HPDE6-E6E7 (cell line): ENCODE data around the gene TGFBR3L.

Source experiments
- DNase-seq: peaks from one replicate; pipeline ENCODE4 v3.0.0; 2011; ENCODE audit warnings: missing footprints; ENCODE audit errors: extremely low spot score

TGFBR3L gene

DNA sequence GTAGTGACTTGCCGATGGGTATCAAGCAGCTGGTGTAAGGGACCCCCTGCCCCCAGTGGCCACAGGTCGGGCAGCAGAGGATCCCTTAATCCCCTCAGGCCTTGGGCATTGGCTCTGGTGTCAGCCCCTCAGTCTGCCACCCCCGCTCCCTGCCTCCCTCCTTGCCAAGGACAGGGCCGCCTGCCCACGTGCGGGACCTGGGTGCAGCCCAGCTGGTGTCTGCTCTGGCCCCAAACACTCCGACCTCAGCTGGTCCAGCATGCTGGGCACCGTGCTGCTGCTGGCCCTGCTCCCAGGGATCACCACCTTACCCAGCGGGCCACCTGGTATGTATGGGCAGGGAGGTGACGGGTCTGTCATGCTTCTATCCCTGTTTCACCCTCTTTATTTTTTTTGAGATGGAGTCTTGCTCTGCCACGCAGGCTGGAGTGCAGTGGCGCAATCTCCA lies at the start of gene TGFBR3L:
Gene TGFBR3L (plus strand): TSS at position 233 of the 448 bp plus-strand sequence.
- DNase-seq = no peak

DNA sequence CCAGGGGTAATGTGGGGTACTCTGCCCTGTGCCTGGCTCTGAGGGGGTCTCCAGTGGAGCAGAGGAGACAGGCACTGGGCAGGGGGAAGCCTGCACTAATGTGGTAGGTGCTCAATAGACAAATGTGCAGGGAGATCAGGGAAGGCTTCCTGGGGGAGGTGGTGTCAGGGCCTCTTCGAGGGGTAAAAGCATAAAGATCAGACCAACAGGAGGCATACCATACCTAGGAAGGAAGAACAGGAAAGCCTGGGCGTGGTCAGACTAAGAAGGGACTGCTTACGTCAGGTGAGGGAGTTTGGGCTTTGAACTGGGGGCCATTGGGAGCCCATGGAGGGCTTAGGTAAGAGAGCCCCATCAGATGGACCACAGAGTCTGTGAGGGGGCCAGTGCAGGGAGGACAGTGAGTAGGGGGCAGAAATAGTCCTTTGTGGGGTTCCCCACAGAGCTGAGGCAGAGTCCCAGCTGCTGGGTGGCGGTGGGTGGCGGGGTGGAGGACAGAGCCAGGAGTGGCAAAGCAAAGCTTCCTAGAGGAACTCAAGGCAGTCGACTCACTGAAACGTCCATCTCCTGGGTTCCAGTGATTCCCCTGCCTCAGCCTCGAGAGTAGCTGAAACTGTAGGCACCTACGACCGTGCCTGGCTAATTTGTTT lies 49.2 kb upstream of the TGFBR3L start:
- no peak for DNase-seq

DNA sequence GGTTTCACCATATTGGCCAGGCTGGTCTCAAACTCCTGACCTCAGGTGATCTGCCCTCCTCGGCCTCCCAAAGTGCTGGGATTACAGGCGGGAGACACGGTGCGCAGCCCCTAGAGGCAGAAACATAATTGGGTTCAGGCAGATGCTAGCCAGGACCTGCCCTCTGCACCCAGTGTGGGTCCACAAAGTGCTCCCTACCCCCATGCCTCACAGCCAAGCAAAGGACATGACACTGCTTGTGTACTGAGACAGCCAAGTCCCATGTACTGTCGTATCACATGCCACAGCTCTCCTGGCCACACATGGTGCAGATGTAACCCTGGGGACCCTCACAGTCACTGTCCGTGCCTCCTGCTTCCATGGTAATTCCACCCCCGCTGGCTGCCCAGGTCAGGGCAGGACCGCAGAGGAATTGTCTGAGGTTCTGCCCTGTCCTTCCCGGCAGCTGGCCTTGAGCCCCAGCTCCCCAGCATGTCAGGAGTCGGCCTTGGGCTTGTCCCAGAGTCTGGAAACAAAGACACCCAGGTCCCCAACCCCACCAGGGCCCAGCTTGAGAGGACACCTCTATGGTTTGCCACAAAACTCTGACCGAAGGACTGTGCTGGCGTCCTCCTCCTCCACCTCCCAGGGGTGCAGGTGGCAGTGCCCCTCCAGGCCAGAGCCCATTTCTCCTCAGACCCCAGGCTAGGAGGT lies 48.1 kb upstream of the TGFBR3L start:
- DNase-seq = no peak

DNA sequence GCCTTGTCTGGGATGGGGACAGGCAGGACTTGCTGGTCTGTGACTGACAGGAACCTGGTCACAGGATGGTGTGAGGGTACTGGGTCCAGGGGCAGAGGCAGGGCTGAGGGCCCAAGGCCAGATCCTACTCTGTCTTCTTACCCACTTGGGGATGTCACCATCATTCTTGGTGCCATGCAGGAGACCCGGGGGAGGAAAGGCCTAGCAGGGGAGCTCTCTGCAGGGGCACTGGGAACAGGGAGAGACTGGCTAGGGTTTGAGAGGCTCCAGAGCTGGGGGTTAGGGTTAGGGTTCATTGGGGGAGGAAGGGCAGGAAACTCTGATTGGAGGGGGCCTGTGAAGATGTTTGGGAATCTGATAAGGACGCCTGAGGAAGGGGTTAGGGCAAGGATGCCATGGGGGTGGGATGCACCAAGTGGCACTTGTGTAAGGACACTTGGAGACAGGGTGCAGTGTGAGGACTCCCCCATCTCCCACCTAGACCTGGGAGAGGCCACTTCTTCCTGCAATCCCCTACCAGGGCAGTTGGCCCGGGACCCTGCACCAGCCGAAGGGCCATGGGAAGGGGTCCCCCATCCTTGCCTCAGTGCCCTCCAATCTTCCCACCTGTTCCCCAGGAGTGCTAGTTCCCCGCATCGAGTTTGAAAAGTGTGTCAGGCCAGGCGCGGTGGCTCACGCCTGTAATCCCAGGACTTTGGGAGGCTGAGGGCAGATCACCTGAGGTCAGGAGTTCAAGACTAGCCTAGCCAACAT lies 47.4 kb upstream of the TGFBR3L start:
- no peak for DNase-seq

DNA sequence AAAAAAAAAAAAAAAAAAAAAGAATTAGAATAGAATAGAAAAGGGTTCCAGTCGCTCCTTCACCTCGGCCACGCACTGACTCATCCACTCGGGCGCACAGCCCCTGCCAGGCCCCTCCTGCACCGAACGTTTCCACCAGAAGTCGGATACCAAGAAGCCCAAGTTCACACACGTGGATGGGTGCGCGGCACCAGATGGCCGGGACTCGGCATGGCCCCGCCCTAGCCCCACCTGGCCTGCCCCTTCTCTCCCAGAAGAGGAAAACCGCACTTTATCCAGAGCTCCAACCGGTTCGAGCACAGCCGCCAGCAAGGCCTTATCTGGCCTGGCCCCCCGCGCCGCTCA lies 46.3 kb upstream of the TGFBR3L start:
- DNase-seq = no peak

DNA sequence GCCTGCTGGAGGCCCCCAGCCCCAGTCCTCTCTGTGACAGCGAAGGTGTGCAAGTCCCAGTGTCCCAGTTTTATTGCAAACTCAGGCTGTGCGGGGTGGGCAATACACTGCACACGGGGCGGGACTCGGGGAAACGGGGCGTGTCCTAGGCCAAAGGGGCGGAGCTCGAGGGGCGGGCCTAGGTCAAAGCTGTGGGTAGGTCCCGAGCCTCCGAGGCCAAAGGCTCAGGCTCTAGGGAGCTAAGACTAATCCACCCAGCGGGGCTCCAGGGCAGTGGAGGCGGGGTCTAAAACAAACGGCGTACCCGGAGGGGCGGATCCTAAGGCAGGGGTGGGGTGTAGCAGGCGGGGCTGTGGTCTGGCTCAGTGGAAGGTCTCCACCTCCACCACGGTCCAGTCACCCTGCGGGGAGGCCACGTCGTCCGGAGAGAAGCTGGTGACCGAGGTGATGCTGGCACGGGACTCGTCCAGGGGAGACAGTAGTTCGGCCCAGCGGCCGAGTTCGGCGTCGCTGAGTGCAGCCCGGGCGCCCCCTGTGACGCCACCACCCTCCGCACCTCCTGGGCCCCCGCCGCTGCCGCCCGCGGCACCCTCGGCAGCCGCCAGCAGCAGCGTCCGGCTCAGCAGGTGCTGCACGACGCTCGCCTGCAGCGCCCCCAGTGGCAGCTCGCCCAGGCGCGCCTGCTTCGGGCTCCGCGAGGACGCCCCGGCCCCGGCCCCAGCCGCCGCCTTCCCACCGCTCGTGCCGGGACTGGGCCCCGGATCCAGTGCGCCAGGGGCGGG lies 45.8 kb upstream of the TGFBR3L start:
- peak; percentile 81 for DNase-seq

DNA sequence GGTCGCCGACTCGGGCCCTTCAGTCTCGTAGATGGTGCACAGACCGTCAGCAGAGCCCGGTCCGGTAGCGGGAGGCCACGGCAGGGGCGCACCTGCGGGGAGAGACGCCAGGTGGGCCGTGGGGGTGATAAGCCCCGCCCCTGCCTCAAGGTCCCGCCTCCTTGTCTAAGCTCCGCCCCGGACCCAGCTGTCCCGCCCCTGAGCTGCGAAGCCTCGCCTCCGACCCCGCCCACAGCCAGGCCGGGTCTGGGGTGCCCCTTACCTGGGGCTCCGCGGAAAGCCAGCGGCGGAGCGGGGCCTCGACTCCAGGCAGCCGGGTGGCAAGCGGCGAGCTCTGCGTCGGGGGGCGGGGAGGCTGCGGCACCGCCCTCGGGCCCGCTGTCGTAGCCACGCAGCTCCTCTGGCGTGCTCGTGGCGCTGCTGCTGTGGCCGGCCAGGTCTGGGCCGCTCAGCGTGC lies 45.1 kb upstream of the TGFBR3L start:
- no peak for DNase-seq

DNA sequence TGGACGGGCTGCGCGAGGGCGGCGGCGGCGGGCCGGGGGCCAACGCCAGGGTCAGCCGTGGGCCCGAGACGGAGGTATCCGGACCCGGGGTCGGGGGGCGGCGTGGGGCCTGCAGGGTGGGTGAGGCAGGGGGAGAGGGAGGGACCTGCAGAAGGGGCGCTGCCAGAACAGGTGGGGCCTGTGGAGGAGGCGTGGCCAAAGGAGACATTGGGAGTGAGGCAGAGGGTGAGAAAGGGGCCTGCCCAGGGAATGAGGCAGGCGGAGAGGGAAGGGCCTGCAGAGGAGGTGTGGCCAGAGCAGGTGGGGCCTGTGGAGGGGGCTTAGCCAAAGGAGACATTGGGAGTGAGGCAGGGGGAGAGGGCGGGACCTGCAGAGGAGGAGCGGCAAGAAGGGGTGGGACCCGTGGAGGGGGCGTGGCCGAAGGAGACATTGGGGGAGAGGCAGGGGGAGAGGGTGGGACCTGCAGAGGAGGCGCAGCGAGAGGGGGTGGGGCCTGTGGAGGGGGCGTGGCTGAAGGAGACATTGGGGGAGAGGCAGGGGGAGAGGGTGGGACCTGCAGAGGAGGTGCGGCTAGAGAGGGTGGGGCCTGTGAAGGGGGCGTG lies 44.6 kb upstream of the TGFBR3L start:
- DNase-seq = no peak

DNA sequence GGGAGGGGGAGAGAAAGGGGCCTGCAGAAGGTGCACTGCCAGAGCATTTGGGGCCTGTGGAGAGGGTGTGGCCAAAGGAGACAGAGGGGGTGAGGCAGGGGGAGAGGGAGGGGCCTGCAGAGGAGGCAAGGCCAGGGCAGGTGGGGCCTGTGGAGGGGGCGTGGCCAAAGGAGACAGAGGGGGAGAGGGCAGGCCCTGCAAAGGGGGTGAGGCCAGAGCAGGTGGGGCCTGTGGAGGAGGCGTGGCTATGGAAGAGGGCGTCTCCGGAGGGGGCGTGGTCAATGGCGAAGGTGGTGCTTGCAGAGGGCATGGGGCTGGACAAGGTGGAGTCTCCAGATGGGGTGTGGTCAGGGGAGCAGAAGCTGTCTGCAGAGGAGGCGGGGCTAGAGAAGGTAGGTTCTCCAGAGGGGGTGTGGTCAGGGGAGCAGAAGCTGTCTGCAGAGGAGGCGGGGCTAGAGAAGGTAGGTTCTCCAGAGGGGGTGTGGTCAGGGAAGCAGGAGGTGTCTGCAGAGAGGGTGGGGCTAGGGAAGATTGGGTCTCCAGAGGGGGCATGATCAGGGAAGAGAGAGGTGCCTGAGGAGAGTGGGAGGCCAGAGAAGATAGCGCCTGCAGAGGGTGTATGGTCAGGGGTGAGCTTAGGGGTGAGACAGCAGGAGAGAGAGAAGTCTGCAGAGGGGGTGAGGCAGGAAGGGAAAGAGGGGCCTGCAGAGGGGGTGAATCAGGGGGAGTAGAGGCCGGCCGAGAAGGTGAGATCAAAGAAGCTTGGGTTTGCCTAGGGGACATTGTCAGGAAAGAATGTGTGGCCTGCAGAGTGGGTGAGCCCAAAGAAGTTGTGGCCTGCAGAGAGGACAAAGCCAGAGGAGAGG lies 43.8 kb upstream of the TGFBR3L start:
- no peak for DNase-seq

DNA sequence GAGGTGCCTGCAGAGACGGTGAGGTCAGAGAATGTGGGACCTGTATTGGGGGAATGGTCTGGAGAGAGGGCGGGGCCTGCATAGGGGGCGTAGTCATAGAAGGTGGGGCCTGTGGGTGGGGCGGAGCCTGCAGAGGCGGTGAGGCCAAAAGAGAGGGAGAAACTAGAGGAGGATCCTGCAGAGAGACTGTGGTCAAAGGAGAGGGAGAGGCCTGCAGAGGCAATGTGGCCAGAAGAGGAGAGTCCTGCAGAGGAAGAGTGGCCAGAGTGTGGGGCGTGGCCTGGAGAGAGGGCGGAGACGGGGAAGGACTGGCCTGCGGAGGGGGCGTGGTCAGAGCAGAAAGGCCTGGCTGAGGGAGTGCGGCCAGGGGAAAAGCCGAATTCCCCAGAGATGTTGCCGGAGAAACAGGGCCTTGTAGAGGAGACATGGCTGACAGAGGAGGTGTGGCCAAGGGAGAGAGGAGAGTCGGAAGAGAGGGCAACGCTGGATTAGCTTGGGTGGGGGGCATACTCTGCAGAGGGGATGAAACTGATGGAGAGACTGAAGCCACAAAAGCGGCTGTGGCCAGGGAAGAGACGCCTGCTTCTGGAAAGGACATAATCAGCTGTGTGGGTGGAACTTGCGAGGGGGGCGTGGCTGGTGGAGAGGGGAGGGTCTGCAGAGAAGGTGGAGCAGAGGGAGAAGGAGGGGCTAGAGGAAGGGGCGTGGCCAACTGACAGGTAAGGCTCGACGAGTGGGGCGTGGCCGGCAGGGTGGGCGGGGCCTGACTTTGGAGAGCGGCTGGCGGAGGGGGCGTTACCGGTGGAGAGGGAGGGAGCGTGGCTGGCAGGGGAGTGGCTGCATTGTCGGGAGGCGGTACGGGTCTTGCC lies 43.0 kb upstream of the TGFBR3L start:
- peak; percentile 71 for DNase-seq

DNA sequence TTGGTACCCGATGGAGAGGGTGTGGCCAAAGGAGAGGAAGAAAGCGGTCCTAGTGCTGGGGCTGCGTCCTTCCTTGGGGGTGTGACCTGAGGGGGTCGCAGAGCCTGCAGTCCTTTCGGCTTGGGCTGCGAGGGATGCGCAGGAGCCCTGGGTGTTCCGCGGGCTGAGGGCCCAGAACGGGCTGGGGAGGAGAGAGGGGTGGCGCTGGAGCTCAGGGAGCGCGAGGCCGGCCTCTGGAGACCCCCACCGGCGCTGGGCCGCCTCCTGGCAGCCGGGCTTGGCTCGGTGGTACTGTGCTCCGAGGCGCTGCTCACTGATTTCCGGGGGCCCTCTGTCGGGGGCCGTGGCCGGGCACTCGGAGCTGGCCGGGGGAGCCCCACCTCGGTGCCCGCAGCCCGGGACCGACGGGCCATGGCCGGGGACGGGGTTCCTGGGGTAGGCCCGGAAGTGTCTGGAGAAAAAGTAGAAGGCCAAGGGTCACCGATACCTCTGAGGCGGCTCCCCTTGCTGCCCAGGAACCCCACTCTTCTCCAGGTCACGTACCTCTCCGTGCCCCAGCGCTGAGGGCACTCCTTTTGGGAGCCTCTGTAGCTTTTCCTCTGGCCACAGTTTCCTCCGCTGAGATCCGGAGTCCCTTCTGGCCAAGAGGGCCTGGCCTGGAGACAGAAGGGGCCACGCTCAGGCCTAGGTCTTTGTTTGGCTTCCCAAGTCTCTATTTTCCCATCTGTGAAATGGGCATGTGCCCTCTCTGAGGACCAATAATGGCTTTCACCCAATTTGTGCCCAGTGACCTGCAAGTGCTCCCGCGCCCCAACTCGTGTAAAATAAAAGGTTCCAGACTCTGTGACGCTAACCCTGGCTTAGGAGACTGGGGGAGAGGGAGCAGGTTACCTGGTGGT lies 42.1 kb upstream of the TGFBR3L start:
- DNase-seq = no peak

DNA sequence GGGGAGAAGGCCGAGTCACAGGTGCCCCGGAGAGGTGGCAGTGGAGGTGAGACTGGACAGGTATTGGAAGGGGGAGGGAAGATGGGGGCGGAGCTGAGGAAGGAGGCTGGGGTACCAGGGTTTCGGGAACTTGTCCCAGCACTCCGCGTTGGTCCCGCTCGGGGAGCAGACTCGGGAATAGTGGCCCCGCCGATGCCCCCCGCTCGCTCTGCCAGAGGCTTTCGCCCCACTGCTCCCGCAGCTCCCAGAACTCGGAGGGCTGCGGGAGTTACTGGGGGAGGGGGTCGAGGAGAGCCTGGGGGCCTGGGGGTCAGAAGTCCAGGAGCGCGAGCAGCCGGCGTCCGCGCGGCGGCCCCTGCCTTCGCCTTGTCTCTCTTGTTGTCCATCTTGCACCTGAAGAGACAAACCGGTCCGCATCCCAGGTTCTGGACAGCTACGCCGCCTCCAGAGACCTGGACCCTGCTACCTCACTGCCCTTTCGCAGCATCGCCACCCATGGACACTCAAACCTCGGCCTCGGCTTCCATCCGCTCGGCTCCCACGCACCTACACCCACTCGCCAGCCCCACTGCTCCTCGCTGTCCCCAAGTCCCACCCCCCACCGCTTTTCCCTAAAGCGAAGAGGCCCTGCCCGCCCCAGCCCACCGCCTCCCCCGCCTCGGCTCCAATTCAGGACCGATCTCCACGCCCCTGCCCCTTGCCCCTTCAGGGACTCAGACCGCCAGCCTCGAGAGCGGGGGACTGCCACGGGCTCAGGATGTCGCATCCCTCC lies 41.1 kb upstream of the TGFBR3L start:
- DNase-seq = no peak

DNA sequence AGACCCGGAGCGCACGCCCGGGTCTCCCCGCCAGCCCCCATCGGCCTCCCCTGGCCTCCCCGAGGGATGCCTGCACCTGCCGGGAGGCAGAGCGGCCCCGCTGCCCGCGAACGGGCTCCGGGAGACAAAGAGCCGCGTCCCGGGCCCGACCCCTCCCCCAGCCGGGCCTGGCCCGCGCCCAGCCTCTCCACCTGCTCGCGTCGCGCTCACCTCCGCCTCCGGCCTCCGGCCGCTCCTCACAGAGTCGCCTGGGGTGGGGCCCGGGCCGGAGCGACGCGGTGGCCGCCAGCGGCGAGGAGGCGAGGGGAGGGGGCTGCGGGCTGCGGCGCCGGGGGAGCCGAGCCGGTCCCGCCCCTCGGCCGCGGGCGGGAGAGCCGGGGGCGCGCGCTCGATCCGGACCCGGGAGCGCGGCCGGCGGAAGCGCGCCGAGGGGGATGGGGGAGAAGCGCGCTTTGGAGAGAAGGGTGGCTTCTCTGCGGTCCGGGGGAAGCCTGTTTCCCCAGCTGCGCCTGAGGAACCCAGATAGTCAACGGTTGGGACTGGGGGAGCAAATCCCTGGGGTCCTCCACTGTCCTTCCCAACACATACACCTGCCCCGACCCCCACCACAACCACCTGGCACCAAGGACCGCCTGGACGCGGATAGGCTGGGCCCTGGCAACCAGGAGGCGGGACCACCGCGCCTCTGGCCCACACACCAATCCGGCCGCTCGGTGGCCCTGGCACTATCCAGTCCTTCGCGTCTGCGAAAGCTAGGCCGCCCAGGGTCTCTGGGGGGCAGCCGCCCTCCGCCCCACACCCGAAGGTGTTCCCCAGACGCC lies 40.3 kb upstream of the TGFBR3L start, which contains the start of gene PRR36:
Gene PRR36 (minus strand): TSS at position 315 of the 821 bp plus-strand sequence. CDS start 701 bp downstream, outside the sequence.
- DNase-seq = no peak

DNA sequence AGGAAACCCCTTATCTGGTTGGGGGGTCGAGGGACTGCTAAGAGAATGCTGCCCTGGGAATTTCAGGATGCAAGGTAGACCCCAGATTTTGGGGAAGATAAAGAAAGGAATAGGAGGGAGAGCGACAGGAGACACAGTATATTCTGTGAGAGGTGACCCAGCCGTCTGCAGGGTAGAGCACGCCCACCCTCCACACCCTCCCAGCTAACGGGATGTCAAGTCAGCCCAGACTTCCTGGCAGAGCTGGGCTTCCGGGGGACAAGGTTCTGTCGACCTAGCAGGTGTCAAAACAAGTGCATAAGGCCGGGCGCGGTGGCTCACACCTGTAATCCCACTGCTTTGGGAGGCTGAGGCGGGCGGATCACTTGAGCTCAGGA lies 39.7 kb upstream of the TGFBR3L start:
- no peak for DNase-seq

DNA sequence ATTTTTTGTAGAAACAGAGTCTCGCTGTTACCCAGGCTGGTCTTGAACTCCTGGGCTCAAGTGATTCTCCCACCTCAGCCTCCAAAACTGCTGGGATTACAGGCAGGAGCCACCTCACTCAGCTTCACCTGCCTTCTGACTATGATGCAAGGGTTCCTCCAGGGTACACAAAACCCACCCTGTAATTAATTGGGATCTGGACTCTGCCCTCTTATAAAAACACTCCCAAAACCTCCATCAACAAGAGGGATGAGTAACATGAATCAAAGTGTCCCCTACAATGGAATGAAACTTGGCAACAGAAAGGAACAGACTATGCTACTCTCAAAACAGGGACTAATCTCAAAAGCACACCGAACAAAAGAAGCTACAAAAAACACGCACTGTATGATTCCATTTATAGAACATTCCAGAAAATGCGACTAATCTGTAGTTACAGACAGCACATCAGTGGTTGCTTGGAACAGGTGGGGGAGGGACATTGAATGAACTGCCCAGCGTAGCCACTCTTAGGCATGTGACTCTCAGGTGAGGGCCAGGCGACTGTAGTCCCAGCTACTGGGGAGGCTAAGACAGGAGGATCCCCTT lies 37.3 kb upstream of the TGFBR3L start:
- no peak for DNase-seq

DNA sequence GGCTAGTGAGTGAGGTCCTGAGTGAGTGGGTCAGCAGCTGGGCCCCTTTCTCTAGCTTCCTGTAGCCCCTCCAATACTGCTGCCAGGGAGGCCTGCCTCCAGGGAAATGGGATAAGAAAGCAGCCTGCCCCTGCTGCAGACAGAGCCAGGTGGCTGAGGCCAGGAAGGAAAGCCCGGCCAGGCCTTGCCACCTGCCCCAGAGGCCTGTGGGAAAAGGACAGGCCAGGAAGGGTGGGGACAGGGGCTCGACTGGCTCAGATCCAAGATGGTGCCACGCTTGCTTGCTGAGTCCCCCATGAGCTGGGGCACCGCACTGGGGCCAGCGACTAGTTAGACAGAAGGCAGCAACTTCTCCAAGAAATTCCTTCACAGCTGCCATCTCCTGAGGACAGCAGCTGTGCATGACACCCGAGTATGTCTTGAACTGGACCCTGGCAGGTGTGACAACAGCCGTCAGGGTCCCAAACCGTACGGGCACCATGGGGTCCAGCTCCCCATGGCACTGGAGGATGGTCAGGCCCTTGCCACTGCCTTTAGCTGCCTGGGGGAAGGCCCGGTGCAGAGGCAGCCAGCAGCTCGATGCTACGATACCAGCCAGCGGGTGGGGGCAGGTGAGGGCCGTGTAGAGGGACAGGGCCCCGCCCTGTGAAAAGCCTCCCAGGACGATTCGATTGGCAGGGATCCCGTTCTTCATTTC lies 35.4 kb upstream of the TGFBR3L start:
- DNase-seq = no peak
